ENCODE measurements around the gene MED27. TPM values are rescaled to one million over a fixed set of nuclear protein-coding genes. Genes with fewer than 3 reads are reported as not detected.

MED27 gene
- total RNA-seq, 2 donors from 2014 or later: 12.0 to 18.8 TPM

DNA sequence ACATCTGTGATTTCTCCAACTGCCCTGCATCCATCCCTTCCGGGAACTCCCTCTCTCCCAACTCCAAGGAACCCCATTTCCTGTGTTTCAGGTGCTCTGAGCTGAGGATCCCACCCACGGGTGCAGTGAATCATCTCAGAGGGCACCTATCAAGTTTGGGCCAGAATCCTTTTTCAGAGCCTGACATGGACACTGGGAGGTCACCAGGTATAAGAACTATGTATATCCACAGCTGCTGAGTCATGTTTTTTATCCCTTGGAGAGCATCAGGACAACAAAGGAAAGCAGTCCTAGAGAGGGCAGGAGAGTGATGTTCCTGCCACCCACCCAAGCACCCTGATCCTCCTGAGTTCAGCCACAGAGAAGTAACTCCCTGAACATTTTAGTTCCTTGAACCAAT is 3.8 kb downstream of the MED27 start:
- no peaks in the 10 kb centered on the region for H3K27me3 ChIP-seq
- H3K4me1 ChIP-seq: peaks cover 5% of the 10 kb centered on the region
- no peaks in the 10 kb centered on the region for H3K9me3 ChIP-seq
- H3K27ac ChIP-seq: no peak overlapping the region
- H3K9ac ChIP-seq (ENCODE audit: low read depth in 2 of 2, low read length in 2 of 2): no peak overlapping the region
- no peak overlapping the region for H3K4me3 ChIP-seq
- DNase-seq: no peak
- H3K36me3 ChIP-seq: no peaks in the 10 kb centered on the region
- intact Hi-C loops (cut with DNase I): no loop called here
- TF ChIP-seq, protein P1, sequence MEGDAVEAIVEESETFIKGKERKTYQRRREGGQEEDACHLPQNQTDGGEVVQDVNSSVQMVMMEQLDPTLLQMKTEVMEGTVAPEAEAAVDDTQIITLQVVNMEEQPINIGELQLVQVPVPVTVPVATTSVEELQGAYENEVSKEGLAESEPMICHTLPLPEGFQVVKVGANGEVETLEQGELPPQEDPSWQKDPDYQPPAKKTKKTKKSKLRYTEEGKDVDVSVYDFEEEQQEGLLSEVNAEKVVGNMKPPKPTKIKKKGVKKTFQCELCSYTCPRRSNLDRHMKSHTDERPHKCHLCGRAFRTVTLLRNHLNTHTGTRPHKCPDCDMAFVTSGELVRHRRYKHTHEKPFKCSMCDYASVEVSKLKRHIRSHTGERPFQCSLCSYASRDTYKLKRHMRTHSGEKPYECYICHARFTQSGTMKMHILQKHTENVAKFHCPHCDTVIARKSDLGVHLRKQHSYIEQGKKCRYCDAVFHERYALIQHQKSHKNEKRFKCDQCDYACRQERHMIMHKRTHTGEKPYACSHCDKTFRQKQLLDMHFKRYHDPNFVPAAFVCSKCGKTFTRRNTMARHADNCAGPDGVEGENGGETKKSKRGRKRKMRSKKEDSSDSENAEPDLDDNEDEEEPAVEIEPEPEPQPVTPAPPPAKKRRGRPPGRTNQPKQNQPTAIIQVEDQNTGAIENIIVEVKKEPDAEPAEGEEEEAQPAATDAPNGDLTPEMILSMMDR (IDR thresholded peaks at IDR 0.05): no peak

GRCh38 chr9:132074736-132075135 is 4.9 kb downstream of the MED27 start:
- H3K4me3 ChIP-seq: no peak overlapping the region
- no peaks in the 10 kb centered on the region for H3K27me3 ChIP-seq
- no peak for DNase-seq
- intact Hi-C loops (cut with DNase I): no loop called here
- H3K27ac ChIP-seq: no peak overlapping the region
- no peak overlapping the region for H3K9ac ChIP-seq (ENCODE audit: low read depth in 2 of 2, low read length in 2 of 2)
- TF ChIP-seq, protein P1 (IDR thresholded peaks at IDR 0.05): no peak
- peaks cover 5% of the 10 kb centered on the region for H3K4me1 ChIP-seq
- no peaks in the 10 kb centered on the region for H3K9me3 ChIP-seq
- H3K36me3 ChIP-seq: no peaks in the 10 kb centered on the region

- Histone ChIP-seq H3K4me3 (no peak overlapping the region), H3K9me3 (no peaks in the 10 kb centered on the region), H3K27ac (no peak overlapping the region), H3K9ac (ENCODE audit: low read depth in 2 of 2, low read length in 2 of 2) (no peak overlapping the region), H3K36me3 (no peaks in the 10 kb centered on the region), H3K4me1 (no peaks in the 10 kb centered on the region), H3K27me3 (no peaks in the 10 kb centered on the region)
- intact Hi-C loops (cut with DNase I): no loop called here
- no peak for DNase-seq
- TF ChIP-seq, protein P1 (IDR thresholded peaks at IDR 0.05): no peak
Observed at GRCh38 chr9:132071847-132072507, 7.7 kb downstream of the MED27 start.

DNA sequence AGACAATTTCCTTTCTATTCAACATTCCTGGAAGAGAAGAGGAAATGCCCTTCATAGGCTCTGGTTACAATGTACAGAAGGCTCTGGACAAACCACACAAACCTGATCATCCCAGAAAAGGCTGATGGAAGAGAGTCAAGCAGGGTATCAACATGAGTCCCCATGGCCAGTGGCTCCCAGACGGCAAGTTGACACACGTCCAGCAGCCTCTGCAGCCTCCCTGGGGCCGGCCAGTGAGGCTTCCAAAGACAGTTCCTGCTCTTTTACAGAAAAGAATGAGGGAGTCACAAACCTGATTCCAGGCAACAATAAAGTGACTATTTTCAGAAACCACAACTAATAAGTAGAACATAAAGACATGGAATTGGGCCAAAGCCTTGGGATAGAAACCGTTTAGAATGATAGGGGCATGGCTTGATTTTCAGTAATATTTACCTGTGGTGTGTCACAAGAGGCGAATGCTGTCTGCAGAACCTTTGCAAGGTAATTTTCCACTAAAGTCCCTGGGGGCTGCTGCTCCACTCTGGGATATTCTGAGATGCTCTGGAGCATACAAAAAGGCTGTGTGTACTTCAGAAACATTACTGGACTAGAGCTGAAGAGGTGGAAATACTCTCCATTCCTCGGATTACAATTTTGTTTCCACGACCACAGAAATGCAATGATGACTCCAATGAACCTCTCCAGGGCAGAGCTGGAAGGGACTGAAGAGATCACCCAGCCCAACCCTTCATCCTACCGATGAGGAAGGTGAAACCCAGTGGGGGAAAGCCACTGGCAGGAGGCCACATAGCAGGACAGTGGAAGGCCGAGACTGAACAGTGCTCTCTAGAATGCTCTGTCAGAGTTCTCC is 10.4 kb downstream of the MED27 start:
- intact Hi-C loops (cut with DNase I): no loop called here
- H3K4me3 ChIP-seq: no peak overlapping the region
- H3K4me1 ChIP-seq: no peaks in the 10 kb centered on the region
- H3K9me3 ChIP-seq: no peaks in the 10 kb centered on the region
- DNase-seq: no peak
- H3K27me3 ChIP-seq: no peaks in the 10 kb centered on the region
- H3K27ac ChIP-seq: no peak overlapping the region
- H3K9ac ChIP-seq (ENCODE audit: low read depth in 2 of 2, low read length in 2 of 2): no peak overlapping the region
- no peaks in the 10 kb centered on the region for H3K36me3 ChIP-seq
- TF ChIP-seq, protein P1 (IDR thresholded peaks at IDR 0.05): no peak

DNA sequence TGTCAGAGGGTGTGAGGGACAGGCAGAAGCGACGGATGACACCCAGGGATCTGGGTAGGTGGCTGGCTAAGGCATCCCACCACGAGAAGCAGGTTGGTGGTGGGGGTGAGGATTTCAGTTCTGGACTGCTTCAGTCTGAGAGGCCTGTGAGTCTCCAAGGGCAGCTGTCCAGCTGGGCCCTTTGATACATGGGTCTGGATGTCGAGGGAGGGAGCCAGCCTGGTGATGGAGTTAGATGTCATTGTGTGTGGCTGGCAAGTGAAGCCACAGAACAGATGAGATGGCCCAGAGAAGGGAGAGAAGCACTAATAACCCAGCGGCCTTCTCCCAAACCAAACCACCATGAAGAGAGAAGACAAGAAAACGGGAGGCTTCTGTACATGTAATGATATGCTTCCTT is 11.1 kb downstream of the MED27 start:
- TF ChIP-seq, protein P1 (IDR thresholded peaks at IDR 0.05): no peak
- Histone ChIP-seq H3K27me3 (no peaks in the 10 kb centered on the region), H3K36me3 (no peaks in the 10 kb centered on the region), H3K9me3 (no peaks in the 10 kb centered on the region), H3K27ac (no peak overlapping the region), H3K9ac (ENCODE audit: low read depth in 2 of 2, low read length in 2 of 2) (no peak overlapping the region), H3K4me3 (no peak overlapping the region), H3K4me1 (no peaks in the 10 kb centered on the region)
- no peak for DNase-seq
- intact Hi-C loops (cut with DNase I): no loop called here

All from colonic mucosa (tissue), 4 donors.